NCI-H146 treated with DMSO at 0.1 percent for 48 hours (cell line): ENCODE results near the gene SLC23A3.
"Not testable (repeated sequence)": the region's sequence is repeated elsewhere in the genome, so short reads cannot be mapped to it uniquely, and the experiment has no call there.

ENCODE experiments used
- DNase-seq: peaks from one replicate; lab custom pipeline; 2025; ENCODE audit not compliant: unreplicated experiment; lab: John Stamatoyannopoulos, UW

Gene SLC23A3

GRCh38 chr2:219205981-219206327 is 36.1 kb upstream of the SLC23A3 start:
- no peak for DNase-seq

GRCh38 chr2:219205165-219205538 is 35.3 kb upstream of the SLC23A3 start:
- DNase-seq, result no peak

GRCh38 chr2:219204425-219205164 is 34.8 kb upstream of the SLC23A3 start:
- DNase-seq, result no peak

- DNase-seq, result not testable (repeated sequence)
Measured at GRCh38 chr2:219201331-219201730, 31.5 kb upstream of the SLC23A3 start.

- not testable (repeated sequence) for DNase-seq
Measured at GRCh38 chr2:219200502-219201326, 30.9 kb upstream of the SLC23A3 start.

- DNase-seq, result no peak
Measured at GRCh38 chr2:219199470-219200211, 29.8 kb upstream of the SLC23A3 start.

GRCh38 chr2:219198974-219199373 is 29.1 kb upstream of the SLC23A3 start:
- DNase-seq, result no peak

- DNase-seq, result no peak
Measured at GRCh38 chr2:219197388-219197787, 27.6 kb upstream of the SLC23A3 start.

GRCh38 chr2:219186754-219187456 is 17.1 kb upstream of the SLC23A3 start:
- no peak for DNase-seq

- no peak for DNase-seq
Measured at GRCh38 chr2:219184121-219184520, 14.3 kb upstream of the SLC23A3 start.

GRCh38 chr2:219183151-219183772 is 13.4 kb upstream of the SLC23A3 start:
- no peak for DNase-seq

GRCh38 chr2:219182331-219183150 is 12.7 kb upstream of the SLC23A3 start:
- DNase-seq, result no peak

- no peak for DNase-seq
Measured at GRCh38 chr2:219181531-219181930, 11.7 kb upstream of the SLC23A3 start.

GRCh38 chr2:219180961-219181360 is 11.1 kb upstream of the SLC23A3 start:
- DNase-seq, result no peak

- no peak for DNase-seq
Measured at GRCh38 chr2:219179601-219180465, 10.0 kb upstream of the SLC23A3 start.

GRCh38 chr2:219178377-219179175 is 8.7 kb upstream of the SLC23A3 start:
- no peak for DNase-seq

GRCh38 chr2:219177552-219178376 is 7.9 kb upstream of the SLC23A3 start, which contains the start of gene RETREG2:
Gene RETREG2, plus strand, starts transcription at chr2:219178275. Its CDS starts 78 bp downstream, at chr2:219178353.
- DNase-seq, result peak; percentile 64
